T-helper 22 cell (primary cell): Measurements from ENCODE around the gene OPN1SW.

ENCODE experiments used
- DNase-seq: peaks from one replicate; pipeline ENCODE4 v3.0.0-alpha.2; 2020; ENCODE audit warnings: low read depth

Gene OPN1SW

GRCh38 chr7:128792471-128793180 is 17.0 kb upstream of the OPN1SW start:
- DNase-seq, result no peak

GRCh38 chr7:128791972-128792327 is 16.4 kb upstream of the OPN1SW start:
- DNase-seq, result no peak

- peak; percentile 71 for DNase-seq
Measured at GRCh38 chr7:128791121-128791971, 15.8 kb upstream of the OPN1SW start, which contains the start of gene CCDC136. TSS of gene CCDC136 (plus strand) at chr7:128791968. CDS start at chr7:128792412, 444 bp downstream.

- no peak for DNase-seq
Measured at GRCh38 chr7:128790315-128791041, 14.9 kb upstream of the OPN1SW start.

GRCh38 chr7:128788446-128789412 is 13.1 kb upstream of the OPN1SW start:
- no peak for DNase-seq

- DNase-seq, result no peak
Measured at GRCh38 chr7:128785738-128786137, 10.1 kb upstream of the OPN1SW start.

GRCh38 chr7:128783143-128783861 is 7.7 kb upstream of the OPN1SW start:
- no peak for DNase-seq

GRCh38 chr7:128781851-128782250 is 6.3 kb upstream of the OPN1SW start:
- no peak for DNase-seq

- no peak for DNase-seq
Measured at GRCh38 chr7:128781126-128781525, 5.5 kb upstream of the OPN1SW start.

GRCh38 chr7:128778946-128779345 is 3.4 kb upstream of the OPN1SW start:
- DNase-seq, result no peak

- DNase-seq, result no peak
Measured at GRCh38 chr7:128777156-128778123, 1.8 kb upstream of the OPN1SW start.

GRCh38 chr7:128774921-128775320 is 673 bp downstream of the OPN1SW start:
- DNase-seq, result no peak

- DNase-seq, result no peak
Measured at GRCh38 chr7:128774029-128774689, 1.4 kb downstream of the OPN1SW start.

GRCh38 chr7:128773604-128774003 is 2.0 kb downstream of the OPN1SW start:
- no peak for DNase-seq

GRCh38 chr7:128770233-128770632 is 5.4 kb downstream of the OPN1SW start:
- no peak for DNase-seq

- DNase-seq, result no peak
Measured at GRCh38 chr7:128767475-128768110, 8.0 kb downstream of the OPN1SW start.

- DNase-seq, result no peak
Measured at GRCh38 chr7:128763541-128763940, 12.1 kb downstream of the OPN1SW start.

- DNase-seq, result no peak
Measured at GRCh38 chr7:128759242-128759641, 16.4 kb downstream of the OPN1SW start.

- DNase-seq, result no peak
Measured at GRCh38 chr7:128758553-128758952, 17.0 kb downstream of the OPN1SW start.
